Skeletal muscle satellite cell (primary cell): ENCODE measurements around the gene RABGGTA. TPM values are rescaled to one million over a fixed set of nuclear protein-coding genes. Genes with fewer than 3 reads are reported as not detected.

Source experiments
- H3K27me3 ChIP-seq: 2 replicates; pipeline ENCODE4 v1.7.0; 2013; ENCODE audit warnings: low read length; ENCODE audit not compliant: control insufficient read depth, insufficient read depth
- H3K36me3 ChIP-seq: 2 replicates; pipeline ENCODE4 v1.7.0; 2013; ENCODE audit warnings: mild to moderate bottlenecking, control low read depth, low read length; ENCODE audit not compliant: insufficient read depth
- H3K4me1 ChIP-seq: 2 replicates; pipeline ENCODE4 v1.7.0; 2013; ENCODE audit warnings: low read length; ENCODE audit not compliant: control insufficient read depth, insufficient read depth
- H3K4me2 ChIP-seq: 2 replicates; pipeline ENCODE4 v1.7.0; 2013; ENCODE audit warnings: mild to moderate bottlenecking, low read length
- H3K4me3 ChIP-seq: 2 replicates; pipeline ENCODE4 v1.7.0; 2013; ENCODE audit warnings: low read length
- H3K9ac ChIP-seq: 2 replicates; pipeline ENCODE4 v1.7.0; 2013; ENCODE audit warnings: mild to moderate bottlenecking, low read depth, low read length, moderate library complexity
- H3K9me3 ChIP-seq: replicated peaks from 2 replicates; pipeline ENCODE4 v1.7.0; 2013; ENCODE audit warnings: mild to moderate bottlenecking, control low read depth, low read length
- total RNA-seq: library from RNA; depleted of rRNA; stranded (reverse); fragments of >200 nt; gene quantifications from 2 replicates; pipeline ENCODE4 v1.2.3, GENCODE V29; 2012; rRNA removed

The RABGGTA gene, protein sequence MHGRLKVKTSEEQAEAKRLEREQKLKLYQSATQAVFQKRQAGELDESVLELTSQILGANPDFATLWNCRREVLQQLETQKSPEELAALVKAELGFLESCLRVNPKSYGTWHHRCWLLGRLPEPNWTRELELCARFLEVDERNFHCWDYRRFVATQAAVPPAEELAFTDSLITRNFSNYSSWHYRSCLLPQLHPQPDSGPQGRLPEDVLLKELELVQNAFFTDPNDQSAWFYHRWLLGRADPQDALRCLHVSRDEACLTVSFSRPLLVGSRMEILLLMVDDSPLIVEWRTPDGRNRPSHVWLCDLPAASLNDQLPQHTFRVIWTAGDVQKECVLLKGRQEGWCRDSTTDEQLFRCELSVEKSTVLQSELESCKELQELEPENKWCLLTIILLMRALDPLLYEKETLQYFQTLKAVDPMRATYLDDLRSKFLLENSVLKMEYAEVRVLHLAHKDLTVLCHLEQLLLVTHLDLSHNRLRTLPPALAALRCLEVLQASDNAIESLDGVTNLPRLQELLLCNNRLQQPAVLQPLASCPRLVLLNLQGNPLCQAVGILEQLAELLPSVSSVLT
- 22.8 and 34.5 TPM in 2 replicates for total RNA-seq

DNA sequence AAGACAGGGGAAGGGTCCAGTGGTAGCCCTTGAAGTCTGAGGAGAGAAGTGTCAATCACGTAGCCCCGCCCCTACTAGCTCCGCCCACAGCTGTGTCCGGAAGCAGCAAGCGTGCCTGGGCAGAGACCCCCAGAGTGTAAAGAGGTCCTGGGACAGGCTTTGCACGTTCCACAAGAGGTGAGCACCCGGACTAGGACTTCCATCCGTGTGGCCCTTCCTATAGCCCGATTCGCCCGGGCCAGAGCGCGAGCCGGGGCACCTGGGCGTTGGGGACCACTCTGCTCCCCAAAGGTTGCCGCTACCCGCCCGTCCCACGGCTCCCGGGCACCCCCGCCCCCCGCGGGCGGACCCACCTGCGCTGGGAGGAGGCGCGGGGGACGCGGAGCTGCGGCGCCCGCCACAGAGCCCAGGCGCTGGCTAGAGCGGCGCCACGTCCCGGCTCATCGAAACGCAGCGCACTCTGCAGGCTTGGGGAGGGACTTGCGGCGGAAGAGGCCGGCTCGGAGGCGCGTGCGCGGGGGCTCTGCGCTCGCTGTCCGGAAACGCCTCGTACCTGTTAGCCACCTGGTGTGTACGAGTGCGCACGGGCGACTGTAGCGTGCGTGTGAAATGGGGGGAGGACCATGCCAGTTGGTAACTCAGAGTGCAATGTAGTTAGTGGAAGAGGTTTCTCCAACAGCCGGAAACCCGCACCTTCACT lies at the start of gene RABGGTA:
TSS of gene RABGGTA (minus strand) at position 464 of the 700 bp plus-strand sequence. CDS start 482 bp downstream, outside the sequence.
- Histone ChIP-seq H3K4me2 (peak within 1 kb of the TSS; percentile 99), H3K4me1 (peaks cover 9% of the 10 kb centered on the region), H3K36me3 (peaks cover 17% of the 10 kb centered on the region), H3K27me3 (no peaks in the 10 kb centered on the region), H3K9ac (peak within 1 kb of the TSS; percentile 100), H3K4me3 (peak within 1 kb of the TSS; percentile 95), H3K9me3 (no peaks in the 10 kb centered on the region)

DNA sequence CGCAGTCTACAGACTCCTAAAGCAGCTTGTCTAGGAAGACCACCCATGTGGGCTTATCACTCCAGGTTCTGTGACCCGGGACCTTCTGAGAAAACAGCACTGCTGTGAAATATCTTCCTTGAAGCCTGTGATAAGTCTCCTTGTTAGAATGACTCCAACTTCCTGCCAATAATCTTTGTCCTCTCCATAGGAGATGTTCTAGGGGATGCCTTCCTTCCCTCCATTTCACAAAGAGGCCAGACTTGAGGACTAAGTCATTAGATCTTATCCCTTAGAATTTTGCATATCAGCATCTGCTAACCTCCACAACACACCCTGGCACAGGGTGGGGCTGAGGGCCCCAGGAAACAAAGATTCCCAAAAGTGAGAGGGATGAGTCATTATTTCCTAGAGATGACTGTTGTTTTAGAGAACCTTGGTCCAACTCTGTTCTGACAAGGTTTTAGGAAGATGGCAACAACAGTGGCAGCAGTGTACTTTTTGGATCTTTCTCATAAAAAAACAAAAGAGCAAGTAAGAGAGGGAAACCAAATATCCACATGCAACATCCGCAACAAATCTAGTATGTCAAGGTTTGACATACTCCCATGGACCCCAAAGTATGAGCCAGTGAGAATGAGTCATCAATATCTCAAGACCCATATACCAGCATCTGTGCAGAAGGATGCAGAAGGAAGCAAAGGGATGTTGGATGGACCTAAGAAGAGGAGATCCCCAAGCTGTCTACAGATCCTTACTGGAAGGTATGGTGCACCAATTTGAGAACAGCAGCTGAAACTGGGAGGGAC lies 45.9 kb upstream of the RABGGTA start:
- no peaks in the 10 kb centered on the region for H3K36me3 ChIP-seq
- H3K4me2 ChIP-seq, result no peak overlapping the region
- peaks cover 39% of the 10 kb centered on the region for H3K27me3 ChIP-seq
- no peak overlapping the region for H3K4me3 ChIP-seq
- no peaks in the 10 kb centered on the region for H3K9me3 ChIP-seq
- H3K9ac ChIP-seq, result no peak overlapping the region
- peaks cover 17% of the 10 kb centered on the region for H3K4me1 ChIP-seq

DNA sequence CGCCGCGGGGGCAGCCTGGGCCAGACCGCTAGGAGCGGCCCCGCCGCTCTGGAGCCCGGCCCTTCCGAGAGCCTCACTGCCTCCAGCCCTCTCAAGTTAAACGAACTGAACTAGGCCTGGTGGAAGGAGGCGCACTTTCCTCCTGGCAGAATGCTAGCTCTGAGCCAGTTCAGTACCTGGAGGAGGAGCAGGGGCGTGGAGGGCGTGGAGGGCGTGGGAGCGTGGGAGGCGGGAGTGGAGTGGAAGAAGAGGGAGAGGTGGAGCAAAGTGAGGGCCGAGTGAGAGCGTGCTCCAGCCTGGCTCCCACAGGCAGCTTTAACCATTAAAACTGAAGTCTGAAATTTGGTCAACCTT lies 45.2 kb upstream of the RABGGTA start:
- H3K4me2 ChIP-seq, result no peak overlapping the region
- H3K9ac ChIP-seq, result no peak overlapping the region
- H3K27me3 ChIP-seq, result peaks cover 32% of the 10 kb centered on the region
- no peaks in the 10 kb centered on the region for H3K9me3 ChIP-seq
- no peak overlapping the region for H3K4me3 ChIP-seq
- peaks cover 17% of the 10 kb centered on the region for H3K4me1 ChIP-seq
- H3K36me3 ChIP-seq, result no peaks in the 10 kb centered on the region

DNA sequence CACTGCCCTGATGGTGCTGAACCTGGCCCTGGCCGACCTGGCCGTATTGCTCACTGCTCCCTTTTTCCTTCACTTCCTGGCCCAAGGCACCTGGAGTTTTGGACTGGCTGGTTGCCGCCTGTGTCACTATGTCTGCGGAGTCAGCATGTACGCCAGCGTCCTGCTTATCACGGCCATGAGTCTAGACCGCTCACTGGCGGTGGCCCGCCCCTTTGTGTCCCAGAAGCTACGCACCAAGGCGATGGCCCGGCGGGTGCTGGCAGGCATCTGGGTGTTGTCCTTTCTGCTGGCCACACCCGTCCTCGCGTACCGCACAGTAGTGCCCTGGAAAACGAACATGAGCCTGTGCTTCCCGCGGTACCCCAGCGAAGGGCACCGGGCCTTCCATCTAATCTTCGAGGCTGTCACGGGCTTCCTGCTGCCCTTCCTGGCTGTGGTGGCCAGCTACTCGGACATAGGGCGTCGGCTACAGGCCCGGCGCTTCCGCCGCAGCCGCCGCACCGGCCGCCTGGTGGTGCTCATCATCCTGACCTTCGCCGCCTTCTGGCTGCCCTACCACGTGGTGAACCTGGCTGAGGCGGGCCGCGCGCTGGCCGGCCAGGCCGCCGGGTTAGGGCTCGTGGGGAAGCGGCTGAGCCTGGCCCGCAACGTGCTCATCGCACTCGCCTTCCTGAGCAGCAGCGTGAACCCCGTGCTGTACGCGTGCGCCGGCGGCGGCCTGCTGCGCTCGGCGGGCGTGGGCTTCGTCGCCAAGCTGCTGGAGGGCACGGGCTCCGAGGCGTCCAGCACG lies 44.6 kb upstream of the RABGGTA start:
- no peak overlapping the region for H3K4me3 ChIP-seq
- no peak overlapping the region for H3K9ac ChIP-seq
- H3K4me2 ChIP-seq, result no peak overlapping the region
- H3K36me3 ChIP-seq, result no peaks in the 10 kb centered on the region
- peaks cover 23% of the 10 kb centered on the region for H3K4me1 ChIP-seq
- peaks cover 31% of the 10 kb centered on the region for H3K27me3 ChIP-seq
- H3K9me3 ChIP-seq, result no peaks in the 10 kb centered on the region

DNA sequence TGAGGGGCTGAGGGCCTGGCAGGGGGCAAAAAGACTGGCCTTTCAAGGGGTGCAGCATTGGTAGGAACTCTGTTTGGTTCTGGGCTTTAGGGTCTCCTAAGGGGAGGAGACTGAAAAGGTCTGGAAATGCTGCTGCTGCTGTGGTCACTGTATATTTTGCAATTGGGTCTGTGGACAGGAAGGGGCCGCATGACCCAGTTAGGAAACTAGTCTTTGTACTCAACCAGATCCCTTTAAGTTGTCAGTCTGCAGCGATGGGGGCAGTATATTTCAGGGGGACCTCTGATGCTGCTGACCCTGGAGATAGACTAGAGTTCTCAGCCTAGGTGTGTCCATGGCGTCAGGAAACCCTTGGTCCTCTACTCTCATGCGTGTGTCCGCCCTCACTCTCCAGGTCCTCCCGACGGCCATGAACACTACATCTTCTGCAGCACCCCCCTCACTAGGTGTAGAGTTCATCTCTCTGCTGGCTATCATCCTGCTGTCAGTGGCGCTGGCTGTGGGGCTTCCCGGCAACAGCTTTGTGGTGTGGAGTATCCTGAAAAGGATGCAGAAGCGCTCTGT lies 43.9 kb upstream of the RABGGTA start:
- H3K4me2 ChIP-seq, result no peak overlapping the region
- H3K9me3 ChIP-seq, result no peaks in the 10 kb centered on the region
- no peak overlapping the region for H3K9ac ChIP-seq
- peaks cover 29% of the 10 kb centered on the region for H3K4me1 ChIP-seq
- H3K4me3 ChIP-seq, result no peak overlapping the region
- H3K27me3 ChIP-seq, result peaks cover 24% of the 10 kb centered on the region
- no peaks in the 10 kb centered on the region for H3K36me3 ChIP-seq

DNA sequence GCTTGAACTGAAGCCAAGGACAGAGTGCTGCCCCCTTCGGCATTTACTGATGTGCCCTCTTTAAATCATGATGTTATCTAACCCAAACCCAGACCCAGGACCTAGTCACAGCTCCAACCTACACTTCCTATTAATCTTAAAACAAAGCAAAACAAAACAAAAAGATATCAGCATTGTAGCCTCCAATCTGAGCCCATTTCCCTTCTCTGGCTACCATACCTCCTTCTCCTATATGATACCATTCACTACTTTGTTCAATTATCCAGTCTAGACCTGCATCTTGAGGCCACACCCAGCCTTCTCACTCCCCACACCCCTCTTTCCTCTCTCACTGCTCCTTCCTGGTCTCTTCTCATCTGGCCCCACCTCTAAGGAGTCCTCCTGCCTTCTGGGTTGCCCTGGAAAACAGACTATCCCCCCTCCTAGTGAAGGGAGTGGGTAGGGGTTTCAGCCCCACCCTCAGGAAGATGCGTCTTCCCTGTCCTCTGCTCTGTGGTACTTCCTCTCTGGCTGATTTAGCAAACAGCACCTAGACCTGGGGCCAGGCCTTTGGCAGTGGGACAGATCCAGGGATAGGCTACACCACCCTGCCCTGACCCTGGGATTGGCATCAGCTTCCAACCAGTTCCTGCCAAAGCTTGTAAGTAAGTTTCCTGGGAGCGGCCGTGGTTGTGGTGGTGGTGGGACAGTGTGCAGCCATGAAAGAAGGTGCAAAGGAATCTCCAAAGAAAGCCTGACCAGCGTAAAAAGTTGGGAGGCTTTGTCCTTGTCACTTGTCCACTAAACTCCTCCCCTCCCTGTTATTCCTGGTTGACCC lies 43.2 kb upstream of the RABGGTA start:
- Histone ChIP-seq H3K4me3 (no peak overlapping the region), H3K9ac (no peak overlapping the region), H3K36me3 (no peaks in the 10 kb centered on the region), H3K27me3 (peaks cover 17% of the 10 kb centered on the region), H3K4me2 (no peak overlapping the region), H3K9me3 (no peaks in the 10 kb centered on the region), H3K4me1 (peaks cover 32% of the 10 kb centered on the region)

DNA sequence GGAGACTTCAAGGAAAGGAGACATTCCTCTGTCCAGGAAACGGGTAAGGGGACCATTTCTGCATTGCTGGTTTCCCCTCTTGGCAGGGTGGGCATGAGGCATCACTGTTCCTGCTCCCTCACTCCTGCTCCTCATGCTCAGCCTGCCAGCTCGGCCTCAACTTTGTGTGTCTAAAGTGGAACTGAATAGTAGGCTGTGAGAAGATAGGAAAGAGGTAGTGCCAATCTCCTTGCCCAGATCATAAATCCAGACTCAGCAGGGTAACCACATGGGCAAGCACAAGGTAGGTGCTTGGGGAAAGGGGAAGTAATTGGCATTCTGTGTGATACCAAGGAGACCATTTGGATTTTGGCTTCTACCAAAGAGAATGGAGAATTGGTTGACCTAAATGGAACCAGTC lies 42.5 kb upstream of the RABGGTA start:
- Histone ChIP-seq H3K9me3 (no peaks in the 10 kb centered on the region), H3K27me3 (peaks cover 10% of the 10 kb centered on the region), H3K4me1 (peaks cover 32% of the 10 kb centered on the region), H3K4me2 (no peak overlapping the region), H3K36me3 (no peaks in the 10 kb centered on the region), H3K4me3 (no peak overlapping the region), H3K9ac (no peak overlapping the region)

DNA sequence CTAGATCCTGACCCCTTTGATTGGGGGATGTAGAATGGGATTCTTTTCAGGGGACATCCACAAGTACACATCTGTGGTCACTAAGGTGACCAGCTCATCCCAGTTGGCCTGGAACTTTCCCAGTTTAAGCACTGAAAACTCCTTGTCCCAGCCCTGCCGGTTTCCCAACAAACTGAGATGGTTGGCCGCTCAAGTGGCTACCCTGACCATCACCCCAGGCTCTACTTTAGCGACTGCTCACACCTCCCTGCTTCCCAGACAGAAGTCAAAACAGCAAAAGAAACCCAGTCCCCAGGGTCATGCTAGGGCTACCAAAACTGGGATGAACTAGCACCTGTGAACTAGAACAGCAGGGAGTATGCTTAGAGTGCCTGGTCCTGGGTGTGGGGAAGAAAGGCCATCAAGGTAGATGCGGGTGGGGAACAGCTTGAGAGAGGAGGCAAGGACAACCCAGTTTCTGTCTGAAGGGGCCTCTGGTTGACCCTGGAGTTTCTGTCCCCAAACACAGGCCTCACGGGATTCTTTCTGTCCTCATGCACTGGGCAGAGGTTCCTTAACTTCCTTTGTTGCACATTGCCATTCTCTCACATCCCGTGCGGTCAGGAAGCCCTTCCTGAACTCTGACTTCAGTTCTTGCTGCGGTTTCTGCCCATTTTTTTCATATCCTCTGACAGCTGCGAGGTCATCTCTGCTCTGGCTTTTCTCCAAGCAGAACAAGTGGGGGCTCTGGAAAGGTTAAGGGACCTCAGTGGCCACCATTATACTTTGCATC lies 41.5 kb upstream of the RABGGTA start:
- H3K9me3 ChIP-seq, result no peaks in the 10 kb centered on the region
- no peak overlapping the region for H3K9ac ChIP-seq
- H3K36me3 ChIP-seq, result no peaks in the 10 kb centered on the region
- H3K27me3 ChIP-seq, result peaks cover under 1% of the 10 kb centered on the region
- H3K4me1 ChIP-seq, result peaks cover 32% of the 10 kb centered on the region
- no peak overlapping the region for H3K4me3 ChIP-seq
- no peak overlapping the region for H3K4me2 ChIP-seq

DNA sequence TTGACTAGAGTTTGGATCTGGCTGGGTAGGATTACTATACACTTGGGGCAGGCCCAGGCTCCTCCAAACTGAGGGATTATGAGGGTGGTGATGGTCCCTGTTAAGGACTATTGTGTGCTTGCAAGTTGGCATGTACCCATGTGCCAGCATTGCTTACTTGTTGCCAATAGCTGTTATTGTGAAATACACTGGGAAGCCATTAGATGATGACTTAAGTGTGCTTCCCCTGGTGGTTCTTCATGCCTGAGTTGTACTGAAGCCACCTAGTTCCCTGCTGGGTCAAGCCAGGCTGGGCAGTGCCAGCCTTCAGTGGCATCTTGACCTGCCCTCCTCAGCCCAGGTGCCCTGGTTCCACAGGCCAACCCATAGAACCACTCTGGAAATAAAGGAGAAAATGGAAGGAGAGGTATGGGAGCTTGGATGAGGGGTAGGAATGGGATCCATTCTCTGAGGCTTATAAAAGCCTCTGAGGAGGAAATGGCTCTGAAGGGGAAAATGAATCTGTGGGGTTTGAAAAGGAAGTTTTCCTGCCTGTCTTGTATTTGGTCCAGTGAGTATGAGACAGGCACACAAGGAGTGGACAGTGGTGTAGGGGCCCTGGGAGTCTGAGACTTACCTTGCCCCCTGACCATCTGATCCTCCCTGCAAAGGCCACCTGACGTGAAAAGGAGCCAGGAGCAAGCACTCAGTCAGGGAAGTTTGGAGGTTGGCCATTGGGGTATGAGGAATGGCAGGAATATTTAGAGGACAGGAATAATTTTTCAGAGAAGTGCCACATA lies 40.6 kb upstream of the RABGGTA start:
- Histone ChIP-seq H3K4me3 (no peak overlapping the region), H3K9me3 (no peaks in the 10 kb centered on the region), H3K36me3 (peaks cover under 1% of the 10 kb centered on the region), H3K4me1 (peaks cover 24% of the 10 kb centered on the region), H3K27me3 (no peaks in the 10 kb centered on the region), H3K9ac (no peak overlapping the region), H3K4me2 (no peak overlapping the region)
